Neural progenitor cell (in vitro differentiated cells): ENCODE measurements around the gene TMCC3.

Source experiments
- CTCF ChIP-seq: fragments of 200-600 bp; sonication (generic); IDR thresholded peaks from 2 replicates; pipeline ENCODE4 v1.5.1; 2017; ENCODE audit warnings: antibody characterized with exemption, mild to moderate bottlenecking
- EZH2 ChIP-seq: fragments of 200-600 bp; sonication (generic); IDR thresholded peaks from 2 replicates; pipeline ENCODE4 v1.6.1; 2017; ENCODE audit warnings: antibody characterized with exemption, mild to moderate bottlenecking, moderate library complexity
- EZH2phosphoT487 ChIP-seq: fragments of 200-600 bp; sonication (generic); IDR thresholded peaks from 2 replicates; pipeline ENCODE4 v1.6.1; 2017; ENCODE audit warnings: antibody characterized with exemption

DNA sequence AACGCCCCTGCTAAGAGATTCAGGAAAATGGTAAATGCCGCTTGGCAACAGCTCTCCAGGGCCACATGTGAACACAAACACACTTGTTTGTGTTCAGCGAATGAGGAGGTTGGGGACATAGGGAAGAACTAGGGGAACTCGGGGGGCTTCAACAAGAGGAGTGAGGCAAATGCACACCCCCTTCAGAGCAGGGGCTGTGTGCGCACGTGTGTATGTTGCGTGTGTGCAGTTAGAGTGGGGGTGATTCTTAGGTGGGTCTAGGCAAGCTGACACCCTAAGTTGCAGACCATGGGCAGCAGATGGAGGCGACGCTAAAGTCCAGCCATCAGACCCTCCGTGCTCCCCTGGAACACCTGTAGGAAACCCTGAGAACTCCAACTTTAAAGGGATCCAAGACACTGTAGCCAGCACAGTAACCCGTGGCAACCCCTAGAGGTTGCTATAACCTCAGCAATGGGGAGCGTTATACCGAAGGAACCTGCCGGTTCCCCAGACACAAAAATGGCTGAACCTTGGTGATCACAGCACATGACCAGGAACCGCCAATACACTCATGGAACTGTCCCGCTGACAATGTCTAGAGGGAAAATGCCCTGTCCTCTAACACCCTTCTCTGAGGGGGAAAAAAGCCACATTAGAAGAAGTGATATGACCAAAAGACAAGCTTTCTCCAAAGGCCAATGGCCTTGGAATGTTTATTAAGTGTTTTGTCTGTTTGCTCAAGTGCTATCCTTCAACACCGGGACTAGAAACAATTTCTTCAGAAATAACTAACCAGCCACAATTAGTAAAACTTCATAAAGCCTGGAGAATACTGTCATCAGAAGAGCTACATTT, 104.2 kb downstream of the TMCC3 start:
- TF ChIP-seq CTCF = peak; percentile 81
- no peak for TF ChIP-seq EZH2phosphoT487
- TF ChIP-seq EZH2 = no peak
